Smooth muscle cell (in vitro differentiated cells): ENCODE results near the gene TRAF2. TPM values are rescaled to one million over a fixed set of nuclear protein-coding genes. Genes with fewer than 3 reads are reported as not detected.

Source experiments
- DNase-seq: peaks from one replicate; lab custom pipeline; 2025; ENCODE audit not compliant: unreplicated experiment; lab: John Stamatoyannopoulos, UW
- H2AFZ ChIP-seq: fragments of 200-600 bp; sonication (generic); 2 replicates; pipeline ENCODE4 v1.6.0; 2016; ENCODE audit warnings: antibody characterized with exemption, low read depth, mild to moderate bottlenecking
- H3F3A ChIP-seq: fragments of 200-600 bp; sonication (generic); 2 replicates; pipeline ENCODE4 v1.6.0; 2017; ENCODE audit warnings: antibody characterized with exemption, low read depth
- H3K27ac ChIP-seq: fragments of 200-600 bp; sonication (generic); 2 replicates; pipeline ENCODE4 v1.5.1; 2016; ENCODE audit warnings: low read depth, mild to moderate bottlenecking
- H3K27me3 ChIP-seq: fragments of 200-600 bp; sonication (generic); 2 replicates; pipeline ENCODE4 v1.6.1; 2016; ENCODE audit warnings: low read depth, mild to moderate bottlenecking
- H3K36me3 ChIP-seq: fragments of 200-600 bp; sonication (generic); 2 replicates; pipeline ENCODE4 v1.5.1; 2016; ENCODE audit warnings: low read depth
- H3K4me1 ChIP-seq: fragments of 200-600 bp; sonication (generic); 2 replicates; pipeline ENCODE4 v1.5.1; 2016; ENCODE audit warnings: low read depth
- H3K4me2 ChIP-seq: fragments of 200-600 bp; sonication (generic); 2 replicates; pipeline ENCODE4 v1.6.0; 2016; ENCODE audit warnings: mild to moderate bottlenecking
- H3K4me3 ChIP-seq: fragments of 200-600 bp; sonication (generic); 2 replicates; pipeline ENCODE4 v1.5.1; 2016; ENCODE audit warnings: mild to moderate bottlenecking
- H3K79me2 ChIP-seq: fragments of 200-600 bp; sonication (generic); 2 replicates; pipeline ENCODE4 v1.6.0; 2016; ENCODE audit warnings: low read depth, mild to moderate bottlenecking
- H3K9ac ChIP-seq: fragments of 200-600 bp; sonication (generic); 2 replicates; pipeline ENCODE4 v1.6.0; 2016; ENCODE audit warnings: low read depth
- H3K9me3 ChIP-seq: fragments of 200-600 bp; sonication (generic); replicated peaks from 2 replicates; pipeline ENCODE4 v1.5.1; 2016; ENCODE audit warnings: low read depth
- H4K20me1 ChIP-seq: fragments of 200-600 bp; sonication (generic); 2 replicates; pipeline ENCODE4 v1.6.0; 2016; ENCODE audit warnings: low read depth
- WGBS: methylation state at CpG from one replicate; pipeline ENCODE4 v1.1.7; 2016; ENCODE audit warnings: low lambda C conversion rate; 5-methylcytosine and 5-hydroxymethylcytosine counted together
- polyA plus RNA-seq: library from polyadenylated mRNA; unstranded; fragments of >200 nt; fragmentation: Nextera tagmentation; extraction: Ambion mirVana; gene quantifications from 2 replicates; pipeline ENCODE4 v1.2.1, GENCODE V29; 2016
- total RNA-seq: library from RNA; depleted of rRNA; stranded (reverse); fragments of >200 nt; gene quantifications from 2 replicates; pipeline ENCODE4 v1.2.3, GENCODE V29; 2014
- TF ChIP-seq, protein P1 (sequence below): fragments of 200-600 bp; sonication (generic); IDR thresholded peaks from 2 replicates; pipeline ENCODE4 v1.5.1; 2017; ENCODE audit warnings: borderline replicate concordance, mild to moderate bottlenecking, antibody characterized with exemption; ENCODE audit not compliant: insufficient read depth, poor library complexity, severe bottlenecking

The TRAF2 gene
- total and polyA plus RNA-seq, 2 experiments from 2014 or later: 7.0 to 15.9 TPM

DNA sequence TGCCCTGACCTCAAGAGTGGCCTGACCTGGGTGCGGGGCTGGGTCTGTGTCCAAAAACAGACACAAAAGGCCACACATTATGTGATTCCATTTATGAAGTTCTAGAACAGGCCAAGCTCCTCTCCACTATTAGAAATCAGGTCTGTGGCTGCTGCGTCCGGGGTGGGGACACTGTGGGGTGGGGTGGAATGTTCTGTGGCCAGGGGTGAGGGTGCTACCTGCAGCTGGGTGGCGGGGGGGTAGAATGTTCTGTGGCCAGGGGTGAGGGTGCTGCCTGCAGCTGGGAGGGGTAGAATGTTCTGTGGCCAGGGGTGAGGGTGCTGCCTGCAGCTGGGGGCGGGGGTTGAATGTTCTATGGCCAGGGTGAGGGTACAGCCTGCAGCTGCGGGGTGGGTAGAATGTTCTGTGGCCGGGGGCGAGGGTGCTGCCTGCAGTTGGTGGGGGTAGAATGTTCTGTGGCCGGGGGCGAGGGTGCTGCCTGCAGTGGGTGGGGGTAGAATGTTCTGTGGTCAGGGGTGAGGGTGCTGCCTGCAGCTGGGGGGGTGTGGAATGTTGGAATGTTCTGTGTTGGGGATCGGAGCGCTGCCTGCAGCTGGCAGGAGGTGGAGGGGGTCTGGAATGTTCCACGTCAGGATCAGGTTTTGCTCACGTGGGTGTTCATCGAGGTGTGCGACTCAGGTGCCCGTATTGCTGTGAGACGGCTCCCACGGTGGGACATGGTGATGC is 74.1 kb downstream of the TRAF2 start:
- H3K79me2 ChIP-seq: no peaks in the 10 kb centered on the region
- H3K27me3 ChIP-seq: no peaks in the 10 kb centered on the region
- H3K36me3 ChIP-seq: no peaks in the 10 kb centered on the region
- H3K4me2 ChIP-seq: no peak overlapping the region
- no peak overlapping the region for H3K9ac ChIP-seq
- no peaks in the 10 kb centered on the region for H4K20me1 ChIP-seq
- no peak overlapping the region for H3K27ac ChIP-seq
- TF ChIP-seq, protein P1, sequence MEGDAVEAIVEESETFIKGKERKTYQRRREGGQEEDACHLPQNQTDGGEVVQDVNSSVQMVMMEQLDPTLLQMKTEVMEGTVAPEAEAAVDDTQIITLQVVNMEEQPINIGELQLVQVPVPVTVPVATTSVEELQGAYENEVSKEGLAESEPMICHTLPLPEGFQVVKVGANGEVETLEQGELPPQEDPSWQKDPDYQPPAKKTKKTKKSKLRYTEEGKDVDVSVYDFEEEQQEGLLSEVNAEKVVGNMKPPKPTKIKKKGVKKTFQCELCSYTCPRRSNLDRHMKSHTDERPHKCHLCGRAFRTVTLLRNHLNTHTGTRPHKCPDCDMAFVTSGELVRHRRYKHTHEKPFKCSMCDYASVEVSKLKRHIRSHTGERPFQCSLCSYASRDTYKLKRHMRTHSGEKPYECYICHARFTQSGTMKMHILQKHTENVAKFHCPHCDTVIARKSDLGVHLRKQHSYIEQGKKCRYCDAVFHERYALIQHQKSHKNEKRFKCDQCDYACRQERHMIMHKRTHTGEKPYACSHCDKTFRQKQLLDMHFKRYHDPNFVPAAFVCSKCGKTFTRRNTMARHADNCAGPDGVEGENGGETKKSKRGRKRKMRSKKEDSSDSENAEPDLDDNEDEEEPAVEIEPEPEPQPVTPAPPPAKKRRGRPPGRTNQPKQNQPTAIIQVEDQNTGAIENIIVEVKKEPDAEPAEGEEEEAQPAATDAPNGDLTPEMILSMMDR: no peak
- no peaks in the 10 kb centered on the region for H3F3A ChIP-seq
- 82% methylated on average over 13 of the region's 19 CpGs for WGBS
- H3K9me3 ChIP-seq: no peaks in the 10 kb centered on the region
- no peak overlapping the region for H3K4me3 ChIP-seq
- H2AFZ ChIP-seq: no peak overlapping the region
- no peak for DNase-seq
- no peaks in the 10 kb centered on the region for H3K4me1 ChIP-seq

DNA sequence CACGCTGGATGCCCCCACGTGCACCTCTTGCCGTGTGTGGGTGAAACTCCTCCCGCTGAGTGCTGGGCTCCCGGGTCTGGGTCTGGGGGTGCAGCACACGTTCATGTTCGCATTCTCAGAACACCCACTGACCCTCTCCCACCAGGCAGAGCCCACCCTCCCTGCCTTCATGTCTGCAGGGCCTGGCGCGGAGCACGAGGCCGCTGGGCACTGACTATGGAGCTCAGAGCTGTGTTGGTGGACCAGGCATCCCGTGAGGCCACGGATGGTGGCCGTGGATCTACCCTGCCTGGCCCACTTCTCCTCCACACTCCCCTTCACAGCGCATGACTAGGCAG is 74.6 kb downstream of the TRAF2 start:
- H4K20me1 ChIP-seq: no peaks in the 10 kb centered on the region
- no peaks in the 10 kb centered on the region for H3K36me3 ChIP-seq
- WGBS: 96% methylated on average over 14 of the region's 15 CpGs
- no peak overlapping the region for H3K9ac ChIP-seq
- no peak overlapping the region for H2AFZ ChIP-seq
- H3K4me3 ChIP-seq: no peak overlapping the region
- no peak overlapping the region for H3K27ac ChIP-seq
- H3K4me2 ChIP-seq: no peak overlapping the region
- H3K9me3 ChIP-seq: no peaks in the 10 kb centered on the region
- no peaks in the 10 kb centered on the region for H3K27me3 ChIP-seq
- H3F3A ChIP-seq: no peaks in the 10 kb centered on the region
- DNase-seq: no peak
- TF ChIP-seq, protein P1: no peak
- no peaks in the 10 kb centered on the region for H3K79me2 ChIP-seq
- H3K4me1 ChIP-seq: no peaks in the 10 kb centered on the region

DNA sequence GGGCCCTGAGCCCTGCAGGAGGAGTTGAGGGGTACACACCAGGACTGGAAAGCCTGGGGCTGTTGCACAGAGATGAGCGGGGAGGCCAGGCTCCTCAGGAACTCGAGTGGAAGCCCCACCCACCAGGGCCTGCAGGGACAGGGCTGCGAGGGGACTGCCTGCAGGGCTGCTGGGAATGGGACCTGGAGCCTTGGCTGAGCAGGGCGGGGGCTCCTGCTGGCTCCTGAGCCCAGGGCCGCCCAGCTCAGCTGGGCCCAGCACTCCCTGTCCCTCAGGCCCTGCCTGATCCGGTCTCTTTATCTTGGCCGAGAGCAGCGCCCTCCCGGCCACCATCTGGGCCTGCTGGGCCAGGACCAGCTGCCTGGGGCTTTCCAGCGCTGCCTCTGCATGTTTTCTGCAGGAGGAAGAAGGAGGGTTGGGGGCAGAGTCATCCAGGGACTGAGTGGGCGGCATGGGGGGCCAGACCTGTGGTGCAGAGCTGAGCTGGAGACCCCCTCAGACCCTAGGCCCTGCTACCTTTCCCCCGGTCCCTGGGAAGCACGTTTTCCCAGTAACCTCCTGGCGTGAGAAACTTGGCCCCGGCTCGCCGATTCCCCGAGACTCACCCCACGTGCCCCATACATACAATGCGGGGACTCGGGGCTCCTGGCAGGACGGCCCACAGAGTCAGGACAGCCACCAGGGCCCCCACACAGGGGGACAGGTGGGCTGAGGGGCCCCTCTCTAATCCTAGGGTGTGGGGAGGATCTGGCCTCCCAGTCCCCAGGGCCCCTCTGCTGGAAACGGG is 75.2 kb downstream of the TRAF2 start:
- no peak overlapping the region for H3K4me2 ChIP-seq
- H3K9me3 ChIP-seq: no peaks in the 10 kb centered on the region
- DNase-seq: no peak
- H3K36me3 ChIP-seq: no peaks in the 10 kb centered on the region
- H3K9ac ChIP-seq: no peak overlapping the region
- H3F3A ChIP-seq: no peaks in the 10 kb centered on the region
- no peak overlapping the region for H3K27ac ChIP-seq
- TF ChIP-seq, protein P1: no peak
- WGBS: 73% methylated on average over 22 of the region's 23 CpGs
- H3K4me1 ChIP-seq: no peaks in the 10 kb centered on the region
- no peak overlapping the region for H3K4me3 ChIP-seq
- H3K27me3 ChIP-seq: no peaks in the 10 kb centered on the region
- no peak overlapping the region for H2AFZ ChIP-seq
- H4K20me1 ChIP-seq: no peaks in the 10 kb centered on the region
- H3K79me2 ChIP-seq: no peaks in the 10 kb centered on the region
